Thoracic aorta (tissue), 2 donors: ENCODE results near the gene MAGI1. TPM values are rescaled to one million over a fixed set of nuclear protein-coding genes. Genes with fewer than 3 reads are reported as not detected.

Experiments used
- ATAC-seq: fragments of 150-250 bp; one replicate; pipeline ENCODE4 v1.8.0; 2017; ENCODE audit warnings: low read depth; ENCODE audit not compliant: insufficient number of reproducible peaks, low FRiP score
- DNase-seq: peaks from one replicate; pipeline ENCODE4 v3.0.0-alpha.2; 2020; ENCODE audit warnings: low spot score
- H3K27ac ChIP-seq, 2 donors: fragments of 200-600 bp; sonication (generic); 1 replicate in 1 of 2; 2 replicates in 1 of 2; pipeline ENCODE4 v1.5.1; 2016; ENCODE audit warnings: mild to moderate bottlenecking in 2 of 2, moderate library complexity in 2 of 2
- H3K27me3 ChIP-seq: fragments of 200-600 bp; sonication (generic); replicated peaks from 2 replicates; pipeline ENCODE4 v1.6.0; 2016; ENCODE audit warnings: mild to moderate bottlenecking; ENCODE audit not compliant: insufficient read depth
- H3K36me3 ChIP-seq: fragments of 200-600 bp; sonication (generic); one replicate; pipeline ENCODE4 v1.5.1; 2016
- H3K4me1 ChIP-seq, 2 donors: fragments of 200-600 bp; sonication (generic); 1 replicate in 1 of 2; 2 replicates in 1 of 2; pipeline versions ENCODE4 v1.5.1 to v1.6.0; 2016; ENCODE audit warnings: low read depth in 2 of 2, mild to moderate bottlenecking in 1 of 2; ENCODE audit not compliant: control insufficient read depth in 1 of 2
- H3K4me3 ChIP-seq: fragments of 200-600 bp; sonication (generic); 2 replicates; pipeline ENCODE4 v1.5.1; 2016; ENCODE audit warnings: mild to moderate bottlenecking
- H3K9me3 ChIP-seq: fragments of 200-600 bp; sonication (generic); 2 replicates; pipeline ENCODE4 v1.5.1; 2016
- CTCF ChIP-seq: fragments of 200-600 bp; sonication (generic); IDR thresholded peaks from one replicate; pipeline ENCODE4 v1.5.1; 2019; ENCODE audit warnings: antibody characterized with exemption
- total RNA-seq, 2 donors: library from RNA; depleted of rRNA; stranded (reverse); fragments of >200 nt; gene quantifications; one replicate each; pipeline versions ENCODE4 v1.1.0 to v1.2.3, GENCODE V29; 2016

MAGI1 gene
- total RNA-seq, 2 donors from 2014 or later = 48.2 to 88.5 TPM

GRCh38 chr3:65783117-65783516 lies 255.6 kb downstream of the MAGI1 start:
- DNase-seq (no peak), ATAC-seq (no peak)
- TF ChIP-seq CTCF = no peak
- Histone ChIP-seq H3K4me1 (peaks cover 0 to 47% of the 10 kb centered on the region in 2 donors), H3K4me3 (no peak overlapping the region), H3K27ac (peak overlapping the region in 1 of 2 donors; percentile 31), H3K9me3 (no peaks in the 10 kb centered on the region), H3K36me3 (no peaks in the 10 kb centered on the region), H3K27me3 (no peaks in the 10 kb centered on the region)

- Histone ChIP-seq H3K27me3 (no peaks in the 10 kb centered on the region), H3K36me3 (no peaks in the 10 kb centered on the region), H3K4me1 (peaks cover 0 to 32% of the 10 kb centered on the region in 2 donors), H3K27ac (no peak overlapping the region), H3K9me3 (no peaks in the 10 kb centered on the region), H3K4me3 (no peak overlapping the region)
- no peak for ATAC-seq
- DNase-seq = no peak
- no peak for TF ChIP-seq CTCF
Observed at GRCh38 chr3:65781594-65781993, 257.1 kb downstream of the MAGI1 start.

- Histone ChIP-seq H3K27ac (peak overlapping the region in 1 of 2 donors; percentile 36), H3K4me3 (no peak overlapping the region), H3K36me3 (no peaks in the 10 kb centered on the region), H3K4me1 (peaks cover 0 to 21% of the 10 kb centered on the region in 2 donors), H3K27me3 (no peaks in the 10 kb centered on the region), H3K9me3 (no peaks in the 10 kb centered on the region)
- ATAC-seq (no peak), DNase-seq (no peak)
- no peak for TF ChIP-seq CTCF
Observed at GRCh38 chr3:65779390-65779789, 259.3 kb downstream of the MAGI1 start.

GRCh38 chr3:65778968-65779367 lies 259.8 kb downstream of the MAGI1 start:
- H3K4me1 ChIP-seq = peaks cover 0 to 18% of the 10 kb centered on the region in 2 donors
- H3K27ac ChIP-seq = peak overlapping the region in 1 of 2 donors; percentile 36

GRCh38 chr3:65777050-65777449 lies 261.7 kb downstream of the MAGI1 start:
- no peak for DNase-seq
- Histone ChIP-seq H3K4me3 (no peak overlapping the region), H3K27me3 (no peaks in the 10 kb centered on the region), H3K36me3 (no peaks in the 10 kb centered on the region), H3K4me1 (peaks cover 0 to 14% of the 10 kb centered on the region in 2 donors), H3K27ac (no peak overlapping the region), H3K9me3 (no peaks in the 10 kb centered on the region)
- TF ChIP-seq CTCF = no peak
- ATAC-seq = no peak

More at GRCh38 chr3:65778968-65779367, 259.8 kb downstream of the MAGI1 start:
- Histone ChIP-seq H3K9me3 (no peaks in the 10 kb centered on the region), H3K36me3 (no peaks in the 10 kb centered on the region), H3K4me3 (no peak overlapping the region), H3K27me3 (no peaks in the 10 kb centered on the region)
- no peak for TF ChIP-seq CTCF
- no peak for ATAC-seq
- DNase-seq = no peak
